HepG2 (cell line): Measurements from ENCODE around the gene SPATS2. TPM values are rescaled to one million over a fixed set of nuclear protein-coding genes. Genes with fewer than 3 reads are reported as not detected.

Experiments
- CEBPZ ChIP-seq: IDR thresholded peaks from 2 replicates; pipeline ENCODE4 v1.6.1; 2012; ENCODE audit warnings: low read length, improper control_type of control experiment
- DNMT1 ChIP-seq: sonication (generic); formaldehyde crosslinking; IDR thresholded peaks from 2 replicates; pipeline ENCODE4 v1.5.1; 2020; ENCODE audit warnings: mild to moderate bottlenecking, missing genetic modification reagents
- FOXJ3 ChIP-seq: sonication (generic); formaldehyde crosslinking; IDR thresholded peaks from 2 replicates; pipeline ENCODE4 v1.4.0; 2020; ENCODE audit warnings: missing genetic modification reagents, mild to moderate bottlenecking, borderline replicate concordance
- HOMEZ ChIP-seq: IDR thresholded peaks from 2 replicates; pipeline ENCODE4 v1.6.1; 2016; ENCODE audit warnings: low read depth
- KLF11 ChIP-seq: IDR thresholded peaks from 2 replicates; pipeline ENCODE4 v1.6.1; 2016; ENCODE audit warnings: missing compliant biosample characterization
- KLF13 ChIP-seq: sonication (generic); formaldehyde crosslinking; IDR thresholded peaks from 2 replicates; pipeline ENCODE4 v1.4.0; 2020; ENCODE audit warnings: mild to moderate bottlenecking, missing genetic modification reagents
- MATR3 ChIP-seq: sonication (generic); formaldehyde crosslinking; IDR thresholded peaks from 2 replicates; pipeline ENCODE4 v1.4.0; 2020; ENCODE audit warnings: missing genetic modification reagents
- MEIS2 ChIP-seq: sonication (generic); formaldehyde crosslinking; IDR thresholded peaks from 2 replicates; pipeline ENCODE4 v1.9.0; 2021; ENCODE audit warnings: mild to moderate bottlenecking, missing genetic modification reagents
- MIXL1 ChIP-seq: IDR thresholded peaks from 2 replicates; pipeline ENCODE4 v1.6.1; 2016
- MYPOP ChIP-seq: sonication (generic); formaldehyde crosslinking; IDR thresholded peaks from 2 replicates; pipeline ENCODE4 v1.8.1; 2023; ENCODE audit warnings: mild to moderate bottlenecking, moderate library complexity, missing genetic modification reagents
- NFYB ChIP-seq: sonication (generic); formaldehyde crosslinking; IDR thresholded peaks from 2 replicates; pipeline ENCODE4 v1.4.0; 2020; ENCODE audit warnings: missing genetic modification reagents
- NR2F2 ChIP-seq: IDR thresholded peaks from 2 replicates; pipeline ENCODE4 v1.6.1; 2012; ENCODE audit warnings: low read depth, inconsistent platforms, borderline replicate concordance
- RFX5 ChIP-seq: IDR thresholded peaks from 2 replicates; pipeline ENCODE4 v1.6.1; 2011; ENCODE audit warnings: low read depth, low read length, improper control_type of control experiment
- SSRP1 ChIP-seq: IDR thresholded peaks from 2 replicates; pipeline ENCODE4 v1.6.1; 2016; ENCODE audit warnings: control low read depth
- STAG1 ChIP-seq: sonication (generic); formaldehyde crosslinking; IDR thresholded peaks from 2 replicates; pipeline ENCODE4 v1.4.0; 2020; ENCODE audit warnings: missing genetic modification reagents
- ZKSCAN5 ChIP-seq: sonication (generic); formaldehyde crosslinking; IDR thresholded peaks from 2 replicates; pipeline ENCODE4 v1.5.1; 2020; ENCODE audit warnings: mild to moderate bottlenecking, missing genetic modification reagents
- ZNF274 ChIP-seq: sonication (generic); formaldehyde crosslinking; IDR thresholded peaks from 2 replicates; pipeline ENCODE4 v1.5.1; 2020; ENCODE audit warnings: mild to moderate bottlenecking, missing genetic modification reagents
- ZNF292 ChIP-seq: sonication (generic); formaldehyde crosslinking; IDR thresholded peaks from 2 replicates; pipeline ENCODE4 v1.8.1; 2022; ENCODE audit warnings: mild to moderate bottlenecking, low read depth, missing genetic modification reagents, borderline replicate concordance
- ZNF30 ChIP-seq: sonication (generic); formaldehyde crosslinking; IDR thresholded peaks from 2 replicates; pipeline ENCODE4 v1.5.0; 2020; ENCODE audit warnings: mild to moderate bottlenecking, missing genetic modification reagents
- ZNF343 ChIP-seq: sonication (generic); formaldehyde crosslinking; IDR thresholded peaks from 2 replicates; pipeline ENCODE4 v1.4.0; 2020; ENCODE audit warnings: mild to moderate bottlenecking, missing genetic modification reagents
- ZNF576 ChIP-seq: sonication (generic); formaldehyde crosslinking; IDR thresholded peaks from 2 replicates; pipeline ENCODE4 v1.4.0; 2020; ENCODE audit warnings: mild to moderate bottlenecking, missing genetic modification reagents
- ZNF598 ChIP-seq: sonication (generic); formaldehyde crosslinking; IDR thresholded peaks from 2 replicates; pipeline ENCODE4 v1.5.1; 2020; ENCODE audit warnings: mild to moderate bottlenecking, missing genetic modification reagents, borderline replicate concordance
- ZNF720 ChIP-seq: sonication (generic); formaldehyde crosslinking; IDR thresholded peaks from 2 replicates; pipeline ENCODE4 v1.4.0; 2020; ENCODE audit warnings: missing genetic modification reagents
- ZNF740 ChIP-seq: sonication (generic); formaldehyde crosslinking; IDR thresholded peaks from 2 replicates; pipeline ENCODE4 v1.4.0; 2020; ENCODE audit warnings: missing genetic modification reagents
- ZSCAN30 ChIP-seq: sonication (generic); formaldehyde crosslinking; IDR thresholded peaks from 2 replicates; pipeline ENCODE4 v1.5.0; 2020; ENCODE audit warnings: mild to moderate bottlenecking, missing genetic modification reagents
- polyA plus RNA-seq, 8 experiments: library from polyadenylated mRNA; depleted of rRNA in 3 of 8; stranded (reverse) in 7 of 8; unstranded in 1 of 8; fragments of >200 nt; fragmentation: Illumina TruSeq in 4 of 8; extraction: Trizol in 4 of 8; gene quantifications; 2 replicates each; pipeline versions ENCODE4 v1.2.1 to v1.2.3, GENCODE V29; 2011 to 2016; ENCODE audit warnings: low read depth in 4 of 8, missing spikeins in 1 of 8, mixed read lengths in 1 of 8; ENCODE audit not compliant: insufficient read depth in 1 of 8
- total RNA-seq, 5 experiments: library from RNA; depleted of rRNA; stranded (reverse); fragments of >200 nt; fragmentation: Illumina TruSeq; extraction: Trizol; gene quantifications; 2 replicates each; pipeline ENCODE4 v1.2.3, GENCODE V29; 2016; ENCODE audit warnings: low read depth in 1 of 5

Gene SPATS2
- total and polyA plus RNA-seq, 2 of the 13 experiments (the other 11 are each of a cell fraction or from before 2014, with no cell fraction given): 19.3 to 28.1 TPM

GRCh38 chr12:49346659-49347310, 20.5 kb upstream of the SPATS2 start, which contains the start of gene DNAJC22 (continued):
- TF ChIP-seq ZNF274 (CRISPR knock-in tag): peak; percentile 64; the same call in 1 of the 2 replicates
- no peak for TF ChIP-seq MIXL1
- no peak for TF ChIP-seq MATR3 (CRISPR knock-in tag)
- TF ChIP-seq STAG1 (CRISPR knock-in tag): no peak
- no peak for TF ChIP-seq CEBPZ
- TF ChIP-seq MYPOP (CRISPR knock-in tag): peak; percentile 85
- no peak for TF ChIP-seq ZSCAN30 (CRISPR knock-in tag)
- peak; percentile 7; the same call in 1 of the 2 replicates for TF ChIP-seq ZNF598 (CRISPR knock-in tag)
- TF ChIP-seq ZNF720 (CRISPR knock-in tag): no peak
- TF ChIP-seq KLF11 (CRISPR knock-in tag): no peak
- 0 out of 2 replicates have a peak, but pooled peaks have one; percentile 14 for TF ChIP-seq NR2F2
- TF ChIP-seq HOMEZ (CRISPR knock-in tag): no peak
- TF ChIP-seq MEIS2: no peak; the same call in 1 of the 2 replicates
- no peak for TF ChIP-seq FOXJ3 (CRISPR knock-in tag)
- 0 out of 2 replicates have a peak, but pooled peaks have one; percentile 18 for TF ChIP-seq ZKSCAN5
- no peak for TF ChIP-seq ZNF343 (CRISPR knock-in tag)
- TF ChIP-seq SSRP1 (CRISPR knock-in tag): no peak
- no peak for TF ChIP-seq ZNF740 (CRISPR knock-in tag)
- TF ChIP-seq NFYB (CRISPR knock-in tag): no peak
- TF ChIP-seq ZNF576 (CRISPR knock-in tag): no peak
- TF ChIP-seq RFX5: no peak
- TF ChIP-seq ZNF30 (CRISPR knock-in tag): 0 out of 2 replicates have a peak, but pooled peaks have one; percentile 9
- no peak for TF ChIP-seq KLF13
- TF ChIP-seq ZNF292 (CRISPR knock-in tag): no peak
- TF ChIP-seq DNMT1 (CRISPR knock-in tag): no peak
